Thoracic aorta (tissue), 2 donors: ENCODE data around the gene FUNDC1. TPM values are rescaled to one million over a fixed set of nuclear protein-coding genes. Genes with fewer than 3 reads are reported as not detected.

Experiments
- ATAC-seq: fragments of 150-250 bp; one replicate; pipeline ENCODE4 v1.8.0; 2017; ENCODE audit warnings: low read depth; ENCODE audit not compliant: insufficient number of reproducible peaks, low FRiP score
- DNase-seq: peaks from one replicate; pipeline ENCODE4 v3.0.0-alpha.2; 2020; ENCODE audit warnings: low spot score
- H3K27ac ChIP-seq, 2 donors: fragments of 200-600 bp; sonication (generic); 1 replicate in 1 of 2; 2 replicates in 1 of 2; pipeline ENCODE4 v1.5.1; 2016; ENCODE audit warnings: mild to moderate bottlenecking in 2 of 2, moderate library complexity in 2 of 2
- H3K27me3 ChIP-seq: fragments of 200-600 bp; sonication (generic); replicated peaks from 2 replicates; pipeline ENCODE4 v1.6.0; 2016; ENCODE audit warnings: mild to moderate bottlenecking; ENCODE audit not compliant: insufficient read depth
- H3K36me3 ChIP-seq: fragments of 200-600 bp; sonication (generic); one replicate; pipeline ENCODE4 v1.5.1; 2016
- H3K4me1 ChIP-seq, 2 donors: fragments of 200-600 bp; sonication (generic); 1 replicate in 1 of 2; 2 replicates in 1 of 2; pipeline versions ENCODE4 v1.5.1 to v1.6.0; 2016; ENCODE audit warnings: low read depth in 2 of 2, mild to moderate bottlenecking in 1 of 2; ENCODE audit not compliant: control insufficient read depth in 1 of 2
- H3K4me3 ChIP-seq: fragments of 200-600 bp; sonication (generic); 2 replicates; pipeline ENCODE4 v1.5.1; 2016; ENCODE audit warnings: mild to moderate bottlenecking
- H3K9me3 ChIP-seq: fragments of 200-600 bp; sonication (generic); 2 replicates; pipeline ENCODE4 v1.5.1; 2016
- total RNA-seq, 2 donors: library from RNA; depleted of rRNA; stranded (reverse); fragments of >200 nt; gene quantifications; one replicate each; pipeline versions ENCODE4 v1.1.0 to v1.2.3, GENCODE V29; 2016
- TF ChIP-seq, protein P1 (sequence below): fragments of 200-600 bp; sonication (generic); IDR thresholded peaks from one replicate; pipeline ENCODE4 v1.5.1; 2019; ENCODE audit warnings: antibody characterized with exemption

Gene FUNDC1
- total RNA-seq, 2 donors from 2014 or later = 3.0 to 3.8 TPM

DNA sequence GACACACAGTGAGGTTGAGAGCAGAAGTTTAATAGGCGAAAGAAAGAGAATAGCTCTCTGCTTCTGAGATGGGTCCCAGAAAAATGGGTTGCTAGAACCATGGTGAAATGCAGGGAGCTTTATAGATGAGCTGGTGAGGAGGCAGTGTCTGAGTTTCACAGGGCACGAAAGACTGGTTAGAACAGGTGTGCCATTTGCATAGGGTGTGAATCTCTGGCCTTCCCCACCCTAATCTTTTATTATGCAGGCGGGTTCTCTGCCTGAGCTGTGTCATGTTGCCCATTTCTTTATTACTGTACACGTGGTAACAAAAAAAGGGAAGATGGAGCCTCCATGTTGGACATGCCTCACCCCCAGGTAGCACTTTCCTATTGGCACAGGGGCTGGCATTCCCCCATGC is 39.1 kb downstream of the FUNDC1 start:
- H3K9me3 ChIP-seq = no peaks in the 10 kb centered on the region
- no peak overlapping the region for H3K27ac ChIP-seq
- no peaks in the 10 kb centered on the region for H3K36me3 ChIP-seq
- TF ChIP-seq, protein P1, sequence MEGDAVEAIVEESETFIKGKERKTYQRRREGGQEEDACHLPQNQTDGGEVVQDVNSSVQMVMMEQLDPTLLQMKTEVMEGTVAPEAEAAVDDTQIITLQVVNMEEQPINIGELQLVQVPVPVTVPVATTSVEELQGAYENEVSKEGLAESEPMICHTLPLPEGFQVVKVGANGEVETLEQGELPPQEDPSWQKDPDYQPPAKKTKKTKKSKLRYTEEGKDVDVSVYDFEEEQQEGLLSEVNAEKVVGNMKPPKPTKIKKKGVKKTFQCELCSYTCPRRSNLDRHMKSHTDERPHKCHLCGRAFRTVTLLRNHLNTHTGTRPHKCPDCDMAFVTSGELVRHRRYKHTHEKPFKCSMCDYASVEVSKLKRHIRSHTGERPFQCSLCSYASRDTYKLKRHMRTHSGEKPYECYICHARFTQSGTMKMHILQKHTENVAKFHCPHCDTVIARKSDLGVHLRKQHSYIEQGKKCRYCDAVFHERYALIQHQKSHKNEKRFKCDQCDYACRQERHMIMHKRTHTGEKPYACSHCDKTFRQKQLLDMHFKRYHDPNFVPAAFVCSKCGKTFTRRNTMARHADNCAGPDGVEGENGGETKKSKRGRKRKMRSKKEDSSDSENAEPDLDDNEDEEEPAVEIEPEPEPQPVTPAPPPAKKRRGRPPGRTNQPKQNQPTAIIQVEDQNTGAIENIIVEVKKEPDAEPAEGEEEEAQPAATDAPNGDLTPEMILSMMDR = no peak
- H3K4me1 ChIP-seq = no peaks in the 10 kb centered on the region
- DNase-seq (no peak), ATAC-seq (no peak)
- H3K27me3 ChIP-seq = no peaks in the 10 kb centered on the region
- no peak overlapping the region for H3K4me3 ChIP-seq

DNA sequence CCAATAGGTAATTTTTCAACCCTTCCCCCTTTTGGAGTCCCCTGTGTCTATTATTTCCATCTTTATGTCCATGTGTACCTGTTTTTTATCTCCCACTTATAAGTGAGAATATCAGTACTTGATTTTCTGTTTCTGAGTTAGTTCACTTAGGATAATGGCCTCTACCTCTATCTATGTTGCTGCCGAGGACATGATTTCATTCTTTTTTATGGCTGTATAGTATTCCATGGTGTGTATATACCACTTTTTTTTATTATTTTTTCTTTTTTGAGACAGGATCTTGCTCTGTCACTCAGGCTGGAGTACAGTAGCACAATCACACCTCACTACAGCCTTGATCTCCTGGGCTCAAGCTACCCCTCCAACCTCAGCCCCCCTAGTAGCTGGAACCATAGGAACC is 47.6 kb downstream of the FUNDC1 start:
- Histone ChIP-seq H3K27ac (no peak overlapping the region), H3K4me1 (no peaks in the 10 kb centered on the region), H3K4me3 (no peak overlapping the region), H3K9me3 (no peaks in the 10 kb centered on the region), H3K27me3 (no peaks in the 10 kb centered on the region), H3K36me3 (no peaks in the 10 kb centered on the region)
- DNase-seq (no peak), ATAC-seq (no peak)
- TF ChIP-seq, protein P1 = no peak

DNA sequence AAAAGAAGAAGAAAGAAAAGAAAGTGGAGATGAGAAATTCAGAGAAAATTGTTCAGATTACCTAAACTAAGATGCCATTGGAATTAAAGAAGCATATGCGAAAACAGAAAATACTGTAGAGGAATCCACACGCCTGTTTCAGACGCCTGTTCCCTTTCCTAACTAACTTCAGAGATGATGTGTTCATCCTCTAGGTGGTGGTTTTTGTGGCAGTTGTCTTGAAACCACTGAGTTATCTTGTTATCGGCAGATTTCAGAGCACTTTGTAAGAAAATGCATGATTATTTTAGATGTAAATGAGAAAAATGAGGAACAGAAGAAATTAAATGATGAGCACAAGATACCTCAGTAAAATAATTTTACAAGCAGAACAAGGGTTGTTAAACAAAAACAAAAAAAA is 48.3 kb downstream of the FUNDC1 start:
- no peak for ATAC-seq
- no peak overlapping the region for H3K4me3 ChIP-seq

DNA sequence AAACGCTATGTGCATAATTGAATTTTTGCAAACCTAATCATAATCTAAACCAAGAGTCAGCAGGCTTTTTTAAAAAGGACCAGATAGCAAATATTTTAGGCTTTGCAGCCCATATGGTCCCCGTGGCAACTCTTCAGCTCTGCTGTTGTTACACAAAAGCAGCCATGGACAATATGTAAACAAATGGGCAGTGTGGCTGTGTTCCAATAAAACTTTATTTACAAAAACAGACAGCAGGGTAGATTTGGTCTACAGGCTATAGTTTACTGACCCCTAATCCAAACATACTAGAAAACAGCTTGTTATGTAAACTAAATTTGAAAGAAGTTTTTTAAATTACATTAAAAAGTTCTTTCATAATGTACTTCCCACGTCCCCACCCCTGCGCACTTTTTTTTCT is 53.1 kb downstream of the FUNDC1 start:
- TF ChIP-seq, protein P1 = no peak
- Histone ChIP-seq H3K27ac (no peak overlapping the region), H3K9me3 (no peaks in the 10 kb centered on the region), H3K36me3 (no peaks in the 10 kb centered on the region), H3K4me1 (no peaks in the 10 kb centered on the region), H3K4me3 (no peak overlapping the region), H3K27me3 (no peaks in the 10 kb centered on the region)
- DNase-seq = no peak
- ATAC-seq = no peak

More for the DNA sequence above, 48.3 kb downstream of the FUNDC1 start:
- Histone ChIP-seq H3K36me3 (no peaks in the 10 kb centered on the region), H3K4me1 (no peaks in the 10 kb centered on the region), H3K9me3 (no peaks in the 10 kb centered on the region), H3K27ac (no peak overlapping the region), H3K27me3 (no peaks in the 10 kb centered on the region)
- DNase-seq = no peak
- TF ChIP-seq, protein P1 = no peak

DNA sequence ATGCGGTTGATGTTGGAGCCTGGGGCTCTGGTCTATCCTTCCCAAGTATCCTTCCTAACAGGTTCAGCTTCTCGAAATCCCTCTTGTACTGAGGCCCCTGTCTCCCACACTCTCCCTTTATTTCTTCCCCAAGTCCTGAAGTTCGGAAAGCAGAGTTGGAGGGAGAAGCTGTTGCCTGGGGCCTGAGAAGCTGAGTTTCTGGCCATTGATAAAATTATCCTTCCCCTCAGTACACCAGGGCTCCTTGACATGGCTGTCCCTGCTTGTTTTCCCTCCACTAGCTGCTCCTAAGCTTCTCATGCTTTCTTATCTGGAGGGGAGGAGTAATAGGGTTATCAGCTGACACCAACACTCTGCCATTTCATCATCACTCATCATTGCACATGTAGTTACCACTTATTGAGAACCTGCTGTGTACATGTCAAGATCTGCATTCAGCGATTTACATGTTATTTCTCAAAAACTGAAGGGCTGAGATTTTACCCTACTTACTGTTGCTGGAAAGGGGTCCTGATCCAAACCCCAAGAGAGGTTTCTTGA is 58.0 kb downstream of the FUNDC1 start:
- ATAC-seq (no peak), DNase-seq (no peak)
- Histone ChIP-seq H3K27me3 (no peaks in the 10 kb centered on the region), H3K9me3 (no peaks in the 10 kb centered on the region), H3K36me3 (no peaks in the 10 kb centered on the region), H3K4me3 (no peak overlapping the region), H3K4me1 (no peaks in the 10 kb centered on the region), H3K27ac (no peak overlapping the region)
- TF ChIP-seq, protein P1 = no peak
